Esophagus (tissue), 2 donors: Measurements from ENCODE around the gene IMMP2L. TPM values are rescaled to one million over a fixed set of nuclear protein-coding genes. Genes with fewer than 3 reads are reported as not detected.
"Not testable (repeated sequence)": the region's sequence is repeated elsewhere in the genome, so short reads cannot be mapped to it uniquely, and the experiment has no call there.

ENCODE experiments used
- H3K27ac ChIP-seq, 2 donors: one replicate each; pipeline ENCODE4 v1.5.1; 2013; ENCODE audit warnings: low read depth in 2 of 2, mild to moderate bottlenecking in 2 of 2, inconsistent platforms in 1 of 2, low read length in 1 of 2, moderate library complexity in 1 of 2
- H3K27me3 ChIP-seq, 2 donors: one replicate each; pipeline ENCODE4 v1.6.1; 2013; ENCODE audit warnings: low read length in 2 of 2, control low read depth in 1 of 2, mild to moderate bottlenecking in 1 of 2; ENCODE audit not compliant: insufficient read depth in 2 of 2, control insufficient read depth in 1 of 2
- H3K36me3 ChIP-seq, 2 donors: one replicate each; pipeline ENCODE4 v1.6.1; 2013; ENCODE audit warnings: low read length in 1 of 2; ENCODE audit not compliant: control insufficient read depth in 2 of 2, insufficient read depth in 2 of 2
- H3K4me1 ChIP-seq, 2 donors: one replicate each; pipeline ENCODE4 v1.6.1; 2013; ENCODE audit warnings: low read length in 1 of 2; ENCODE audit not compliant: control insufficient read depth in 2 of 2, insufficient read depth in 2 of 2
- H3K4me3 ChIP-seq, 2 donors: one replicate each; pipeline ENCODE4 v1.5.1; 2013; ENCODE audit warnings: low read length in 2 of 2, mild to moderate bottlenecking in 2 of 2, low read depth in 1 of 2, moderate library complexity in 1 of 2
- H3K9me3 ChIP-seq, 2 donors: one replicate each; pipeline ENCODE4 v1.6.1; 2013; ENCODE audit warnings: mild to moderate bottlenecking in 2 of 2, low read depth in 1 of 2, low read length in 1 of 2, moderate library complexity in 1 of 2; ENCODE audit not compliant: control insufficient read depth in 2 of 2, insufficient read depth in 1 of 2
- WGBS, 2 donors: extraction: QIAGEN DNeasy Blood & Tissue Kit; methylation state at CpG; one replicate each; pipeline ENCODE4 v1.1.7; 2013; 5-methylcytosine and 5-hydroxymethylcytosine counted together
- polyA plus RNA-seq, 2 donors: library from polyadenylated mRNA; stranded (reverse); fragments of 200-250 nt; gene quantifications; one replicate each; pipeline ENCODE4 v1.2.3, GENCODE V29; 2013
- donor health status: healthy with polysubstance abuse.
- donor health status: Bipolar disorder and iron deficiency.

The IMMP2L gene
- polyA plus RNA-seq, 2 donors, result 6.5 to 14.5 TPM

DNA sequence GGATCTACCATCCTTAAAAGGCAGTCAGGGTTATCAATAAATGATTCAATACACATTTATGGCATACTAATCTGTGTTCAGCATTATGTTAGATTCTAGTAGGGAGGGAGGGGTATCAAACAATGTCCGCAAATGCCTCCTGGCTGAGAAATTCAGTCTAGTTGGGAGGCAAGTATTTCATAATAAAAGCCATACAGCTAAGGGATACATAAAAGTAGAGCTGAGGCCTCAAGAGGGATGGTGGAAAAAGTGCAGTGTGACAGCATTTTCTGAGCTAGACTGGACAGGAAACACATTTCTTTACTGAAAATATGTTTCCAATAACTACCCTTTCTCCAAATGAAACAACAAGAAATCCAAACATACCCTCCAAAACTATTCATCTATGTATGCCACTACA, 624.1 kb downstream of the IMMP2L start:
- H3K9me3 ChIP-seq, result no peaks in the 10 kb centered on the region
- no peak overlapping the region for H3K27ac ChIP-seq
- no peak overlapping the region for H3K4me3 ChIP-seq
- 96 to 100% methylated on average over 1 of the region's 1 CpG for WGBS, 2 donors
- no peaks in the 10 kb centered on the region for H3K36me3 ChIP-seq
- H3K4me1 ChIP-seq, result no peaks in the 10 kb centered on the region
- H3K27me3 ChIP-seq, result no peaks in the 10 kb centered on the region

- 97 to 100% methylated on average over 2 of the region's 2 CpGs for WGBS, 2 donors
- H3K4me3 ChIP-seq, H3K36me3 ChIP-seq, H3K27me3 ChIP-seq, H3K4me1 ChIP-seq, H3K27ac ChIP-seq, H3K9me3 ChIP-seq: not testable (repeated sequence)
Measured at GRCh38 chr7:110936665-110937064, 625.6 kb downstream of the IMMP2L start.

DNA sequence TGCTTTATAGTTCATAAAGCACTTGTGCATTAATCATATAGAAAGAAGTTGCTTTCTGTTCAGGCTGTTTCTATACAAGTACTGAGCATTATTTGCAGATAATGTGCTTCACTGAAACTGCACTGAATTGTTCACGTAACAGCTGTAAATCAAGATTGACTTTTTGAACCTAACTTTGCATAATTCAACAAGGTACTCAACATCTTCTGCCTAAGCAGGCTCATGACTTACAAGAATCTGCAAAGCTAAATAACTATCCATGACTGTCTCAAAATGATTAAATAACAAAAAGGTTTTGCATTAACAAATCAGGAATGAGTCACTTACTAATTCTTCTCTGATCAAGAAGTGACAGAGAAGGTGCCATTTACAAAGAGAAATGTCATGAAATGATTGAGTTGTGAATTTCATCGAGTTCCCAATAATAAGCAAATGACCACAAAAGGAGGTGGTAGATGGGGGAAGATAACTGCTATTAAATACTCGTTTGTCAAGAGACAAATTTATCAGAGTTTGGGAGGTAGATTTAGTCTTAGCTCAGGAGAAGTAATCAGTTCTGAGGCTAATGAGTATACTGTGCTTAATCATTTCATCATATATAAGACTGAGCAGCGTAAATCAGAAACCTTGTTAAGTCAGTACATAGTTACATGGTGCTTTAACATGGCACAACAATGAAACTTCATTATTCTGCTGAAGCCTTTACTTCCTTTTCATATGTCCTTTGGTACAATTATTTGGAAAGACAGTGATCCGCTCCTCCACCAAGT, 632.6 kb downstream of the IMMP2L start:
- 56 to 62% methylated on average over 5 of the region's 5 CpGs for WGBS, 2 donors
- no peak overlapping the region for H3K4me3 ChIP-seq
- no peaks in the 10 kb centered on the region for H3K36me3 ChIP-seq
- no peaks in the 10 kb centered on the region for H3K27me3 ChIP-seq
- no peaks in the 10 kb centered on the region for H3K4me1 ChIP-seq
- H3K27ac ChIP-seq, result no peak overlapping the region
- H3K9me3 ChIP-seq, result no peaks in the 10 kb centered on the region

- Histone ChIP-seq H3K36me3 (no peaks in the 10 kb centered on the region), H3K9me3 (no peaks in the 10 kb centered on the region), H3K4me1 (peaks cover 0 to 5% of the 10 kb centered on the region in 2 donors), H3K27ac (peak overlapping the region; percentile 22 to 36), H3K27me3 (no peaks in the 10 kb centered on the region), H3K4me3 (no peak overlapping the region)
- WGBS, 2 donors, result 54 to 76% methylated on average over 3 of the region's 3 CpGs
Measured at GRCh38 chr7:110922906-110923305, 639.4 kb downstream of the IMMP2L start.

DNA sequence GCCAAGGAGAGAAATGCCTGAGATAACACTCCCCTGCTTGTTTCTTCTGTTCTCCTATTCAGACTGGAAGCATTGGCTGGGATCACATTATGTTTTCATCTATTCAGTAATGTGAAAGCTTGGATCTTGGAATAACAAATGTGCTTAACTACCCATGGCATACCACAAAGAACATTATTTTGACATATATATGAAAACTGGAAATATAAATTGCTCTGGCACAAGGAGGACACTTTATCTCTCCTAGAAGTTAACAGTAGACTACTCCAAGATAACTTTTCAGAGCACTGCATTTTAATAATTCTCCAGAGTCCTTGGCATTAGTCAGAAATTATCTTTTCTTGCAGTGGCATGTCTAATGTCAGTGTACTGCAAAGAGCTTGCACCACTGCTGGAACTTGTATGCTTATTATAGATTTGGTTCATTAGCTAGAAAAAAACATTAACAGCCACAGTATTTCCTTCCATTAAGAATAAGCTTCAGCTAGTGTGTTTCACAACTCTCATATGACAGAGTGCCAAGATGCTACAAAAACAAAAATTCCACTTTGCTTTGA, 640.6 kb downstream of the IMMP2L start:
- no peaks in the 10 kb centered on the region for H3K36me3 ChIP-seq
- no peak overlapping the region for H3K4me3 ChIP-seq
- no peaks in the 10 kb centered on the region for H3K27me3 ChIP-seq
- peaks cover 0 to 5% of the 10 kb centered on the region in 2 donors for H3K4me1 ChIP-seq
- H3K27ac ChIP-seq, result peak overlapping the region in 1 of 2 donors; percentile 34
- no peaks in the 10 kb centered on the region for H3K9me3 ChIP-seq

DNA sequence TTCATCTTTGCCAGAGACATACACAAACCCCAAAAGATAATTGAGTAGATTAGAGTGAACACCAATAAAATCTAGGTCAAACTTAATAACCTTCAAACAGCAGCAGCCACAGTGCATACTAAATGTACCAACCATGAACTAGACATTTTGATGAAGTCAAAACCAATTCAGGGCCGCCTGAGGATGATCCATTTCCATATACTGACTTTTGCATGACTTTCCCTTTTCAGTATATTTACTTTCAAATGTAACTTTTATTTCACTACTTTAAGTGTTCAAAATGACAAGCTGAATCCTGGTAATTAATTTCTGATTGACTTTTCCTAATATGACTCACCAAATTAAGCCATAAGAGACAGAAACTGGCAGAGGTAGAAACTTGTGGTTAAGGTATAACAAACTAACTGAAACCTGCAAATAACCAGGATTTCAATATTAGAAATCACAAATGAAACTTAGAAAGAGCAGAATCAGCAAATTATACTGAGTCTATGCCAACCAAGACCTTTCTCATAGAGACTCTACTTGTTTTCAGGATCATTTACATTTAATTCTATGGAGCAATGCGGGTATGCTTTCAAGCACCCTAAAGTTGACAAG, 643.2 kb downstream of the IMMP2L start:
- 50 to 64% methylated on average over 2 of the region's 2 CpGs for WGBS, 2 donors
- H3K36me3 ChIP-seq, result no peaks in the 10 kb centered on the region
- no peaks in the 10 kb centered on the region for H3K9me3 ChIP-seq
- no peaks in the 10 kb centered on the region for H3K27me3 ChIP-seq
- H3K27ac ChIP-seq, result peak overlapping the region in 1 of 2 donors; percentile 84
- peaks cover 0 to 5% of the 10 kb centered on the region in 2 donors for H3K4me1 ChIP-seq
- no peak overlapping the region for H3K4me3 ChIP-seq

DNA sequence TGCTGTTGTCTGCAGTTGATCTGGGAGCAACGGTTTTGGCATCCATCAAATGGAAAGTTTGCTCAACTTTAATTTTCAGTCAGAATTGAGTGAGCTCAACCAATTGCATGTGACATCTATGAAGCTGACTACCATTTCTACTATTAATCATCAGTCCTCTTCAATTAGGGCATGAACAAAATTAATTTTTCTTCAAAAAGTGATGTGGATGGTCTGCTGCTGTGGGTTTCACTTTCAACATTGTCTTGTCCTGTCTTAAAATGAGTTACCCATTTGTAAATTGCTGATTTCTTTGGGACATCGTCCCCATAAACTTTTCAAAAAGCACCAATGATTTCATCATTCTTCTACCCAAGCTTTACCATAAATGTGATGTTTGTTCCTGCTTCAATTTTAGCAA, 648.0 kb downstream of the IMMP2L start:
- 80 to 82% methylated on average over 2 of the region's 2 CpGs for WGBS, 2 donors

DNA sequence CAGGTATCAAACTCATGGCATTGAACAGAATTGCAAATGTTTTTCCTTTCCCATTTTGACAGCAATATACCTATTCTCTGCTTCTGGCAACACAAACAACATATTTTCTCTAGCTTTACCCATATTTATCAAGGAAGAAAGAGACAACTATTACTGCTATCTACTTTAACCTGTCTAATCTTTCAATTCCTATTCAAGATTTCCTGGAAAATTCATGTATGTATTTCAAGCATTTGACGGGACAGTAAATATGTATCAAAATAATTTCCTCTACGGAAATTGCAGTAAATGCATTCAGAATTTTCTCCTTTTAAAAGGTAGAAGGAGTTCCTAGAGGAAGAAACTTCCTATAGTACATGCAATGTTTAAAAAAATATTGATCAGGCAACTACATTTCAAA, 650.7 kb downstream of the IMMP2L start:
- no peaks in the 10 kb centered on the region for H3K4me1 ChIP-seq
- no peaks in the 10 kb centered on the region for H3K27me3 ChIP-seq
- no peaks in the 10 kb centered on the region for H3K9me3 ChIP-seq
- WGBS, 2 donors, result 94 to 95% methylated on average over 2 of the region's 2 CpGs
- no peaks in the 10 kb centered on the region for H3K36me3 ChIP-seq
- no peak overlapping the region for H3K4me3 ChIP-seq
- no peak overlapping the region for H3K27ac ChIP-seq

More for the DNA sequence above, 648.0 kb downstream of the IMMP2L start:
- Histone ChIP-seq H3K4me3 (no peak overlapping the region), H3K36me3 (no peaks in the 10 kb centered on the region), H3K4me1 (no peaks in the 10 kb centered on the region), H3K27me3 (no peaks in the 10 kb centered on the region), H3K27ac (no peak overlapping the region), H3K9me3 (no peaks in the 10 kb centered on the region)

GRCh38 chr7:110909117-110909516, 653.2 kb downstream of the IMMP2L start:
- H3K27ac ChIP-seq, result no peak overlapping the region
- no peaks in the 10 kb centered on the region for H3K36me3 ChIP-seq
- H3K4me1 ChIP-seq, result no peaks in the 10 kb centered on the region
- no peak overlapping the region for H3K4me3 ChIP-seq
- no peaks in the 10 kb centered on the region for H3K27me3 ChIP-seq
- 47 to 54% methylated on average over 3 of the region's 3 CpGs for WGBS, 2 donors
- H3K9me3 ChIP-seq, result no peaks in the 10 kb centered on the region
